Hepatocyte (in vitro differentiated cells): Measurements from ENCODE around the gene PCDHAC2.

ENCODE experiments used
- EZH2 ChIP-seq: fragments of 200-600 bp; sonication (generic); IDR thresholded peaks from 2 replicates; pipeline ENCODE4 v1.6.1; 2016; ENCODE audit warnings: antibody characterized with exemption, mild to moderate bottlenecking, borderline replicate concordance
- EZH2phosphoT487 ChIP-seq: fragments of 200-600 bp; sonication (generic); IDR thresholded peaks from one replicate; pipeline ENCODE4 v1.6.1; 2018; ENCODE audit warnings: antibody characterized with exemption, mild to moderate bottlenecking, low read depth, moderate library complexity; ENCODE audit not compliant: unreplicated experiment, severe bottlenecking
- TF ChIP-seq, protein P1 (sequence below): fragments of 200-600 bp; sonication (generic); IDR thresholded peaks from 2 replicates; pipeline ENCODE4 v1.5.1; 2016; ENCODE audit warnings: antibody characterized with exemption, mild to moderate bottlenecking; ENCODE audit not compliant: poor library complexity

- TF ChIP-seq, protein P1, sequence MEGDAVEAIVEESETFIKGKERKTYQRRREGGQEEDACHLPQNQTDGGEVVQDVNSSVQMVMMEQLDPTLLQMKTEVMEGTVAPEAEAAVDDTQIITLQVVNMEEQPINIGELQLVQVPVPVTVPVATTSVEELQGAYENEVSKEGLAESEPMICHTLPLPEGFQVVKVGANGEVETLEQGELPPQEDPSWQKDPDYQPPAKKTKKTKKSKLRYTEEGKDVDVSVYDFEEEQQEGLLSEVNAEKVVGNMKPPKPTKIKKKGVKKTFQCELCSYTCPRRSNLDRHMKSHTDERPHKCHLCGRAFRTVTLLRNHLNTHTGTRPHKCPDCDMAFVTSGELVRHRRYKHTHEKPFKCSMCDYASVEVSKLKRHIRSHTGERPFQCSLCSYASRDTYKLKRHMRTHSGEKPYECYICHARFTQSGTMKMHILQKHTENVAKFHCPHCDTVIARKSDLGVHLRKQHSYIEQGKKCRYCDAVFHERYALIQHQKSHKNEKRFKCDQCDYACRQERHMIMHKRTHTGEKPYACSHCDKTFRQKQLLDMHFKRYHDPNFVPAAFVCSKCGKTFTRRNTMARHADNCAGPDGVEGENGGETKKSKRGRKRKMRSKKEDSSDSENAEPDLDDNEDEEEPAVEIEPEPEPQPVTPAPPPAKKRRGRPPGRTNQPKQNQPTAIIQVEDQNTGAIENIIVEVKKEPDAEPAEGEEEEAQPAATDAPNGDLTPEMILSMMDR: no peak
- TF ChIP-seq EZH2 (no peak), EZH2phosphoT487 (no peak)
Observed at GRCh38 chr5:141007791-141008190, 41.5 kb downstream of the PCDHAC2 start.
